ENCODE results near the gene LRFN2.

Gene LRFN2

GRCh38 chr6:40586369-40587201 is 579 bp downstream of the LRFN2 start:
- DNase-seq (ENCODE audit: low spot score), result no peak

GRCh38 chr6:40585651-40586269 is 1.4 kb downstream of the LRFN2 start:
- DNase-seq (ENCODE audit: low spot score), result no peak

- DNase-seq (ENCODE audit: low spot score), result no peak
Measured at GRCh38 chr6:40585223-40585622, 1.9 kb downstream of the LRFN2 start.

DNA sequence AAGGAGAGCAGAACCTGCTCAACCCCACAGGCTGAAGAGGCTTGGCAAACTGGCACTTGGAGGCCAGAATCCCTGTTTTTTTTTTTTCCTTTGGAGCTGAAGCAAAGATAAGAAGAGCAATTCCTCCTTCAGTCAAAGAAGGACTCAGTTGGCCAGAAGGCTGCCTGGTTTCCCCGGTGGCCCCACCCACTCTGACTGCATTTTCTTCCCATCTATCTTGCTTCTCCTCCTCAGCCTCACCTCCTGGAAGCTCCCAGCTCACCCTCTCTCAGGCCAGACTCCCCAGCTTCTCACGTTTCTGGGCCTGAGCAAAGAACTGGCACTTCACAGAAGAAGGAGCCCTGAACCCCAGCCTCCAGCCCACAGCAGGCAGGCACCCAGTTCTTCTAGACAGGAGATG is 2.4 kb downstream of the LRFN2 start:
- no peak for DNase-seq (ENCODE audit: low spot score)

DNA sequence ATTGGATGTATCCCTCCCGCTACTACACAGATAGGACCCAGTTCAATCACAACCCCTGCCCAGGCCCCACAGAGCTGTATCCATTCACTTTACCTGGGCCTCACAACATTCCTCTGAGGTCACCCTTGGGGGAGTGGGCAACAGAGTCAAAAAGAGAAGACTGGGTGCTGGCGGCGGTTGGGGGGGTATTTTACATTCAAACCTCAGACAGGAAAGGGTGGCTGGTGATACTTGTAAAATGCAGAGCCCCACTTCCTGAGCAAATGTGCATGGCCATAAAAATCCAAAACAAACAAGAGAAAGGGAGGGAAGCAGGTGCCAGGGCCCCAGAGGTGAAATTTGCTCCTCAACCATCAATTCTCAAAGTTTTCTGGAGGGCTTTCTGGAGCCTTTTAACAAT is 3.5 kb downstream of the LRFN2 start:
- DNase-seq (ENCODE audit: low spot score), result no peak

- DNase-seq (ENCODE audit: low spot score), result no peak
Measured at GRCh38 chr6:40582892-40583291, 4.3 kb downstream of the LRFN2 start.

GRCh38 chr6:40579101-40579500 is 8.1 kb downstream of the LRFN2 start:
- no peak for DNase-seq (ENCODE audit: low spot score)

- no peak for DNase-seq (ENCODE audit: low spot score)
Measured at GRCh38 chr6:40577672-40578071, 9.5 kb downstream of the LRFN2 start.

DNA sequence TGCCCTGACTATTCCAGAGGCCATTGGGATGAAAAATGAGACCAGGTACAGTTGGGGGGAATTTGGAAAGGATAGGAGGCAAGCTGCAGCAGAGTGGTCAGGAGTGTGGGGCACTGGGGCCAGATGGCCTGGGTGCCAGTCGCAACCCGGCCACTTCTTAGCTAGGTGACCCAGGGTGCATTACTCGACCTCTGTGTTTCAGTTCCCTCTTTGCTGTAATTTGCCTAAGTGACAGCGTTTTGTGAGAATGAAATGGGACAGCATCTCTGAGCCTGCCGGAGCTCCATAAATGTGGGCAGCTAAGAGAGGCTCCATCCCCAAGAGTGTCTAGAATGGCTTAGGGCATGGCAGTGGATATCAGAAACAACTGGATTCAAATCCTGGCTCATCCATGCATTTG is 13.9 kb downstream of the LRFN2 start:
- DNase-seq (ENCODE audit: low spot score), result no peak

DNA sequence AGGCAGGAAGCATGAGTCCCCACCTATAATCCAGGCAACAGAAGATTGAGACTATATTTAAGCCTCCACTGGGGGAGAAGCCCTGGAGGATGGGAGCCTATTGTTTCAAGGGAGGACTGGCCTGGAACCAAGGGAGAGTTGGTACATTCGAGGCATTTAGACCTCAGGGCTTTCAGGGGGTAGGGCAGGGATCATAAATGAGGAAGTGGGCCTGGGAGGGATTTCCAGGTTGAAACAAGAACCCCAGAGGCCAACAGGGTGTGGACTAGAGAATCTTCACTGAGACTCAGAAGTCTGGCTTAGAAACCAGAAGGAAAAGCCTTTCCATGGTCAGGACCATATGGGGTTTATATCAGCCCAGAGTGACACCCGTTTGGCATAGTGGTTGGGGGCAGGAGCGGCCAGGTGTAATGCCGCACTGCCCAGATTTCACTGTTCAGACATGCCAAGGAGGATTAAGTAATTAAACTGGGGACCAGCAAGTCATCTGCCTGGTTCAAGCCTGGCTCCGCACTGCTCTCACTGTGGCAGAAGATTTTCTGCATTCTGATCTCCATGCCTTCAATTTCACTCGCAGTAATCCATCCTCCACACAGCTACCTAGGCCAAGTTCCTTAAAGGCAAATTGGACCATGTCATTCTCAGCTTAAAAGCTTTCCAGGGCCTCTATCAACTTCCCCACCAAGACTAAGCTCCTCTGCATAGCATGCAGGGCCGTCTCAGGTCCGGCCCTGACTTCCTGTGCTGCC is 17.8 kb downstream of the LRFN2 start:
- DNase-seq (ENCODE audit: low spot score), result no peak

GRCh38 chr6:40568062-40568708 is 19.0 kb downstream of the LRFN2 start:
- no peak for DNase-seq (ENCODE audit: low spot score)

DNA sequence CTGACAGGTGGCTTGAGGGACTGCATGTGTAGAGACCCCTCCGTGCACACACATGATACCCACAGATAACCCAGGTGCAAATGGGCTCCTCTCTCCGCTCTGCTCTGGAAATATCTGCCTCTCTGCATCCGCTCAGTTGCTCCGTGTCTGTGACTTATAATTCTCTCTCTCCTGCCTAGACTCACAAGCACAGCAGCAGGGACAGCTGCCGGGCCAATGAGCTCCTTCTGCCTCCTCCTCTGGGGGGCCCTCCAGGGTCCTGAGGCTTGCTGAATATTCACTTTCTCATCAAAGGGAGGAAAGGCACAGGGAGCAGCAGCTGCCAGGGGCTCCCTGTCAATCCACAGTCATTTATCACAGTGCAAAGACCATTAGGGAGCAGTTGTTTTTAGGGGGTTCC is 24.1 kb downstream of the LRFN2 start:
- no peak for DNase-seq (ENCODE audit: low spot score)

DNA sequence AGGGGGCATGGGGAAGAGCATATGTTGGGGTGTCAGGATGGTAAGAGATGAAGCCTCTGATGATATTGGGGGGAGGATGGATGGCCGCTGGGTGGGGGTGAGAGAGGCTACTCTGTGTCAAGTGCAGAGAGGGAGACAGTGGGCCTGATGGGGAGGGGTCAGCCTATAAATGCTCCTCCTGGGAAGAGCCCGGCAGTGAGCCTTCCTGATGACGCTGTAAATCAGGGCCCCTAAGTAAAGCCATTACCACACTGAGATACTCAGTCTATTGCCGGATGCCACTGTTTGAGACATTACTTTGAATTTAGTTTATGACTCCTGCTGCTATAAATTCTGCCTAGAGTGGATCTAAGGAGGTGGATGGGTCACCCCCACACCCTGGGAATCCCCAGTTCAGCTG is 28.1 kb downstream of the LRFN2 start:
- DNase-seq (ENCODE audit: low spot score), result no peak

- no peak for DNase-seq (ENCODE audit: low spot score)
Measured at GRCh38 chr6:40558102-40558501, 29.1 kb downstream of the LRFN2 start.

DNA sequence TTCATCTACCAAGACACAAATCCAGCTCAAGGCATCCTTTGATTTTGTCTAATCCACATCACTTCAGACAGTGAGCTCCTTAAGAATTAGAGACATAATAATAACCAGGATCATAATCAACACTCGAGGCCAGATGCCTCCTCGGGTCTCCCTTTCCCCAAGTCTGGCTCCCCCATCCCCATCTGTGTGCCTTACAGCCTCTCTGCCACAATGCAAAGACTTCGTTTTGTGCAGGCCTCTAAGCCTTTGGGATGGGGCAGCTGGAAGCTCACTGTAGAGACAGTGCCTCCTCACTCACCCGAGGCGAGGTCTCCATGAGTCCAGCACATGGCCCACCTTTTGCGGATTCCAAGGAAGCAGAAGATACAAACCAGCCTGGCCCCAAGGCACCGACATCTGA is 30.3 kb downstream of the LRFN2 start:
- DNase-seq (ENCODE audit: low spot score), result no peak

- DNase-seq (ENCODE audit: low spot score), result no peak
Measured at GRCh38 chr6:40556023-40556422, 31.1 kb downstream of the LRFN2 start.

GRCh38 chr6:40555092-40555491 is 32.1 kb downstream of the LRFN2 start:
- no peak for DNase-seq (ENCODE audit: low spot score)

- DNase-seq (ENCODE audit: low spot score), result no peak
Measured at GRCh38 chr6:40552941-40553340, 34.2 kb downstream of the LRFN2 start.

- DNase-seq (ENCODE audit: low spot score), result no peak
Measured at GRCh38 chr6:40551966-40552505, 35.1 kb downstream of the LRFN2 start.

DNA sequence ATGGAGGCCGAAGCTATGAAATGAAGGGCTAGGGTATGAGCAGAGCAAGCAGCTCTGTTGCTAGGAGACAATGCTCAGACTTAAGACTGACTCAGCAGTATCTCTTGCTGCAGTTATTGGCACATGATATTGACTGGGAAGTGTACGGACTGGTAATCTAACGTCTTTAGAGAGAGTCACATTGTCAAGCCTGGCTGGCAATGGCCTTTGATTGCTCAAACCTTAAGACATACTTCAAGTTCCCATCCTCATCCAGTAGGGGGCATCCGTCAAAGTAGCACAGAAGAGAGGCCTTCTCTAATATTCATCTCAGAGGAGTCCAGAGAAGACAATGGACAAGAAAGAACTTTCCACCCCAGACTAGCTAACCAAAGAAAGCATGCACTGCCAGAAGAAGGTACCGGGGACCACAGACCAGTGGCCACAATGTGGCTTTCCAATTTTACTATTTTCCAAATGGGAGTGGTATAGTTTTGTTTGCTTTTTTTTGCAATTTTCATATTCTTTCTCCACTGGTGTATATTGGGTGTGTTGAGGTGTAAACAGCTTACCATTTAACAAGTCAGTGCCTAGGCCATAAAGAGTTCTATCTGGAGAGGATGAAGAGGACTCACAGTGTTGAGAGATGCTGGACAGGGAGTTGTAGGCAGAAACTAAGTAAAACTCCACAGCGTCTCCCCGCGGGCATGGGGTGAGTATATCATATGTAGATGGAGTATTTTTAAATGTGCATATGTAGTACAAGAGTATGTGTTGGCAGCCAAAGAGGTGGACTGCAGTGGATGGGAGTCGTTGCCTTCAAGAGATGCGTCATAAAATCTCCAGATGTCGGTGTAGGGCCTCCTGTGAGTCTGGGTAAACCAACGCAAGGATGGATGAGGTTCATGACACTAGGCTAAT is 36.7 kb downstream of the LRFN2 start:
- peak; percentile 22 for DNase-seq (ENCODE audit: low spot score)

GRCh38 chr6:40545954-40546353 is 41.2 kb downstream of the LRFN2 start:
- DNase-seq (ENCODE audit: low spot score), result no peak
